GM23338 (cell line): ENCODE measurements around the gene SRSF12. TPM values are rescaled to one million over a fixed set of nuclear protein-coding genes. Genes with fewer than 3 reads are reported as not detected.

Experiments
- ATAC-seq: fragments of 200-7000 bp; cut with Tn5 transposase; 3 replicates; pipeline ENCODE4 v1.9.1; 2020
- DNase-seq: peaks from one replicate; pipeline ENCODE4 v3.0.0-alpha.2; 2015; ENCODE audit warnings: low spot score
- H2AFZ ChIP-seq: fragments of 200-600 bp; sonication (generic); 2 replicates; pipeline ENCODE4 v1.8.0; 2016; ENCODE audit warnings: antibody characterized with exemption, mild to moderate bottlenecking, moderate library complexity
- H3F3A ChIP-seq: fragments of 200-600 bp; sonication (generic); replicated peaks from 2 replicates; pipeline ENCODE4 v1.8.0; 2017; ENCODE audit warnings: antibody characterized with exemption, mixed run types, low read depth
- H3K27ac ChIP-seq: fragments of 200-600 bp; sonication (generic); 2 replicates; pipeline ENCODE4 v1.6.1; 2016; ENCODE audit warnings: low read depth
- H3K27me3 ChIP-seq: fragments of 200-600 bp; sonication (generic); 2 replicates; pipeline ENCODE4 v1.8.0; 2016; ENCODE audit warnings: mild to moderate bottlenecking, mixed run types, moderate library complexity; ENCODE audit not compliant: insufficient read depth
- H3K36me3 ChIP-seq: fragments of 200-600 bp; sonication (generic); 2 replicates; pipeline ENCODE4 v1.8.0; 2016; ENCODE audit warnings: mild to moderate bottlenecking; ENCODE audit not compliant: insufficient read depth
- H3K4me1 ChIP-seq: fragments of 200-600 bp; sonication (generic); 2 replicates; pipeline ENCODE4 v1.8.0; 2016; ENCODE audit warnings: mild to moderate bottlenecking, moderate library complexity; ENCODE audit not compliant: insufficient read depth
- H3K4me2 ChIP-seq: fragments of 200-600 bp; sonication (generic); 2 replicates; pipeline ENCODE4 v1.7.1; 2017; ENCODE audit warnings: mixed run types
- H3K4me3 ChIP-seq: fragments of 200-600 bp; sonication (generic); 2 replicates; pipeline ENCODE4 v1.6.1; 2016; ENCODE audit warnings: mixed run types
- H3K79me2 ChIP-seq: fragments of 200-600 bp; sonication (generic); replicated peaks from 2 replicates; pipeline ENCODE4 v1.8.0; 2017; ENCODE audit warnings: mild to moderate bottlenecking; ENCODE audit not compliant: insufficient read depth
- H3K9me2 ChIP-seq: fragments of 200-600 bp; sonication (generic); 2 replicates; pipeline ENCODE4 v1.8.0; 2017; ENCODE audit not compliant: insufficient read depth
- H4K20me1 ChIP-seq: fragments of 200-600 bp; sonication (generic); replicated peaks from 2 replicates; pipeline ENCODE4 v1.8.0; 2017; ENCODE audit warnings: mild to moderate bottlenecking; ENCODE audit not compliant: insufficient read depth
- H3K27ac Mint-ChIP-seq: 2 replicates; pipeline ENCODE4 v1.8.0; 2020; ENCODE audit warnings: inconsistent platforms, mild to moderate bottlenecking, moderate library complexity, mixed read lengths
- H3K27me3 Mint-ChIP-seq: 3 replicates; pipeline ENCODE4 v1.8.0; 2022; ENCODE audit warnings: low read depth, mild to moderate bottlenecking, moderate library complexity, mixed read lengths, inconsistent platforms; ENCODE audit not compliant: insufficient read depth, poor library complexity
- H3K36me3 Mint-ChIP-seq: 3 replicates; pipeline ENCODE4 v1.8.0; 2021; ENCODE audit warnings: low read depth, mild to moderate bottlenecking, inconsistent platforms, moderate library complexity, mixed read lengths
- H3K4me1 Mint-ChIP-seq: 3 replicates; pipeline ENCODE4 v1.8.0; 2020; ENCODE audit warnings: mild to moderate bottlenecking, inconsistent platforms, mixed read lengths
- H3K4me3 Mint-ChIP-seq: 3 replicates; pipeline ENCODE4 v1.8.0; 2021; ENCODE audit warnings: moderate library complexity, mild to moderate bottlenecking, inconsistent platforms, mixed read lengths
- H3K9me3 Mint-ChIP-seq: 3 replicates; pipeline ENCODE4 v1.8.0; 2020; ENCODE audit warnings: moderate library complexity, mild to moderate bottlenecking, inconsistent platforms, mixed read lengths
- CREB1 ChIP-seq: fragments of 250-450 bp; sonication (Bioruptor Pico); IDR thresholded peaks from 2 replicates; pipeline ENCODE4 v1.5.0; 2020; ENCODE audit warnings: low read depth, mild to moderate bottlenecking, moderate library complexity
- CTCF ChIP-seq, 2 experiments: fragments of 200-600 bp in 1 of 2; sonication (generic) in 1 of 2; conservative IDR thresholded peaks; 2 replicates each; pipeline versions ENCODE4 v1.5.1 to v1.6.1; 2016 to 2017; ENCODE audit warnings: antibody characterized with exemption in 2 of 2, low read depth in 2 of 2, mild to moderate bottlenecking in 2 of 2, moderate library complexity in 1 of 2
- ETS1 ChIP-seq: IDR thresholded peaks from 2 replicates; pipeline ENCODE4 v1.6.1; 2016; ENCODE audit warnings: antibody characterized with exemption
- EZH2 ChIP-seq: fragments of 200-600 bp; sonication (generic); IDR thresholded peaks from one replicate; pipeline ENCODE4 v1.8.0; 2017; ENCODE audit warnings: antibody characterized with exemption, mild to moderate bottlenecking, low read depth; ENCODE audit not compliant: unreplicated experiment
- EZH2phosphoT487 ChIP-seq: fragments of 200-600 bp; sonication (generic); IDR thresholded peaks from one replicate; pipeline ENCODE4 v1.8.1; 2018; ENCODE audit warnings: antibody characterized with exemption; ENCODE audit not compliant: unreplicated experiment
- JUNB ChIP-seq: IDR thresholded peaks from one replicate; pipeline ENCODE4 v1.6.1; 2016; ENCODE audit warnings: antibody characterized with exemption; ENCODE audit not compliant: unreplicated experiment
- NANOG ChIP-seq: IDR thresholded peaks from 2 replicates; pipeline ENCODE4 v1.6.1; 2016; ENCODE audit warnings: antibody characterized with exemption, borderline replicate concordance
- POLR2AphosphoS5 ChIP-seq: IDR thresholded peaks from 2 replicates; pipeline ENCODE4 v1.6.1; 2016; ENCODE audit warnings: antibody characterized with exemption, low read depth
- REST ChIP-seq: IDR thresholded peaks from one replicate; pipeline ENCODE4 v1.6.1; 2018; ENCODE audit warnings: antibody characterized with exemption; ENCODE audit not compliant: unreplicated experiment
- STAT1 ChIP-seq: IDR thresholded peaks from one replicate; pipeline ENCODE4 v1.6.1; 2016; ENCODE audit warnings: antibody characterized with exemption; ENCODE audit not compliant: unreplicated experiment
- ZNF114 ChIP-seq: fragments of 250-450 bp; sonication (Bioruptor Pico); IDR thresholded peaks from 2 replicates; pipeline ENCODE4 v1.5.0; 2020; ENCODE audit warnings: mild to moderate bottlenecking, moderate library complexity
- ZNF331 ChIP-seq: fragments of 250-450 bp; sonication (Bioruptor Pico); IDR thresholded peaks from 2 replicates; pipeline ENCODE4 v1.5.0; 2020; ENCODE audit warnings: low read depth, mild to moderate bottlenecking, moderate library complexity
- ZNF462 ChIP-seq: fragments of 250-450 bp; sonication (Bioruptor Pico); IDR thresholded peaks from 2 replicates; pipeline ENCODE4 v1.5.0; 2020; ENCODE audit warnings: mild to moderate bottlenecking, moderate library complexity
- polyA plus RNA-seq: library from polyadenylated mRNA; unstranded; fragments of >200 nt; fragmentation: Nextera tagmentation; extraction: Ambion mirVana; gene quantifications from 2 replicates; pipeline ENCODE4 v1.2.1, GENCODE V29; 2016
- total RNA-seq: library from RNA; depleted of rRNA; stranded (reverse); fragments of >200 nt; shearing (Covaris generic); gene quantifications from 2 replicates; pipeline ENCODE4 v1.2.3, GENCODE V29; 2014

SRSF12 gene
- total and polyA plus RNA-seq, 2 experiments from 2014 or later, result 3.6 TPM

- H3K36me3 Mint-ChIP-seq, result no peaks in the 10 kb centered on the region; the same call in 2 of the 3 replicates
- H3K4me3 Mint-ChIP-seq, result peak overlapping the region; percentile 90
- H3K4me3 ChIP-seq, result peak overlapping the region; percentile 84
- H3K27me3 Mint-ChIP-seq, result peaks cover 23% of the 10 kb centered on the region
- H2AFZ ChIP-seq, result peak overlapping the region; percentile 96
- DNase-seq (no peak), ATAC-seq (no peak)
- peak overlapping the region; percentile 98 for H3K4me2 ChIP-seq
- no peaks in the 10 kb centered on the region; the same call in 1 of the 2 replicates for H4K20me1 ChIP-seq
- no peaks in the 10 kb centered on the region for H3K9me3 Mint-ChIP-seq
- H3K4me1 ChIP-seq, result peaks cover 7% of the 10 kb centered on the region; the same call in 1 of the 2 replicates
- H3K79me2 ChIP-seq, result no peaks in the 10 kb centered on the region
- no peak overlapping the region for H3K27ac ChIP-seq
- TF ChIP-seq EZH2 (no peak), NANOG (no peak), JUNB (no peak), ZNF462 (CRISPR knock-in tag) (no peak), CTCF (conservative IDR thresholded peaks at IDR 0.05; ENCODE audit: low read depth in 2 of 2) (no peak), ZNF331 (no peak), CREB1 (CRISPR knock-in tag) (no peak), EZH2phosphoT487 (no peak), ETS1 (no peak), STAT1 (no peak), POLR2AphosphoS5 (no peak), REST (no peak), ZNF114 (no peak)
- H3F3A ChIP-seq, result peaks cover 9% of the 10 kb centered on the region; the same call in 1 of the 2 replicates
- H3K4me1 Mint-ChIP-seq, result peaks cover 6% of the 10 kb centered on the region
- H3K36me3 ChIP-seq, result no peaks in the 10 kb centered on the region
- no peak overlapping the region for H3K27ac Mint-ChIP-seq
- no peaks in the 10 kb centered on the region for H3K9me2 ChIP-seq
- peaks cover 56% of the 10 kb centered on the region for H3K27me3 ChIP-seq
Observed at GRCh38 chr6:89116702-89117101, 1.2 kb downstream of the SRSF12 start.
